WTC11 (cell line): ENCODE data around the gene KCNE1. TPM values are rescaled to one million over a fixed set of nuclear protein-coding genes. Genes with fewer than 3 reads are reported as not detected.

Experiments used
- ATAC-seq: fragments of 200-7000 bp; cut with Tn5 transposase; 2 replicates; pipeline ENCODE4 v1.10.0; 2021; ENCODE audit warnings: mild to moderate bottlenecking, moderate library complexity
- CTCF ChIA-PET: fragments of 300-600 bp; sonication (Branson Sonifier 250); formaldehyde crosslinking; loops from one replicate; lab custom pipeline; 2021; ENCODE audit warnings: antibody characterized with exemption; lab: Charles Lee
- POLR2A ChIA-PET: fragments of 350-600 bp; sonication (Branson Sonifier 250); formaldehyde crosslinking; loops from one replicate; lab custom pipeline; 2021; ENCODE audit warnings: antibody characterized with exemption; lab: Charles Lee
- DNase-seq: peaks from one replicate; pipeline ENCODE4 v3.0.0; 2021; ENCODE audit warnings: low spot score
- H3K27ac Mint-ChIP-seq: 2 replicates; pipeline ENCODE4 v1.8.0; 2021; ENCODE audit warnings: mixed read lengths
- H3K27me3 Mint-ChIP-seq: 2 replicates; pipeline ENCODE4 v1.8.0; 2021; ENCODE audit warnings: low read depth, mild to moderate bottlenecking, moderate library complexity, mixed read lengths
- H3K36me3 Mint-ChIP-seq: 2 replicates; pipeline ENCODE4 v1.8.0; 2021; ENCODE audit warnings: mixed read lengths
- H3K4me1 Mint-ChIP-seq: 2 replicates; pipeline ENCODE4 v1.8.0; 2022; ENCODE audit warnings: mixed read lengths
- H3K4me3 Mint-ChIP-seq: 2 replicates; pipeline ENCODE4 v1.8.0; 2021; ENCODE audit warnings: mild to moderate bottlenecking, moderate library complexity, mixed read lengths
- H3K9me3 Mint-ChIP-seq: 2 replicates; pipeline ENCODE4 v1.8.0; 2021; ENCODE audit warnings: mixed read lengths
- ATF1 ChIP-seq: sonication (generic); formaldehyde crosslinking; IDR thresholded peaks from 2 replicates; pipeline ENCODE4 v1.8.1; 2023; ENCODE audit warnings: mild to moderate bottlenecking, moderate library complexity, missing genetic modification reagents
- E2F1 ChIP-seq: sonication (generic); formaldehyde crosslinking; IDR thresholded peaks from 2 replicates; pipeline ENCODE4 v1.8.0; 2022; ENCODE audit warnings: mild to moderate bottlenecking, missing genetic modification reagents
- EMX1 ChIP-seq: fragments of 250-450 bp; sonication (Bioruptor Pico); IDR thresholded peaks from 2 replicates; pipeline ENCODE4 v1.8.0; 2021; ENCODE audit warnings: mild to moderate bottlenecking
- ERG ChIP-seq: fragments of 250-450 bp; sonication (Bioruptor Pico); IDR thresholded peaks from 2 replicates; pipeline ENCODE4 v1.8.0; 2021; ENCODE audit warnings: mild to moderate bottlenecking
- FOXP1 ChIP-seq: sonication (generic); formaldehyde crosslinking; IDR thresholded peaks from 2 replicates; pipeline ENCODE4 v1.8.0; 2022; ENCODE audit warnings: missing genetic modification reagents, mild to moderate bottlenecking, moderate library complexity, borderline replicate concordance
- GRHL2 ChIP-seq: fragments of 250-450 bp; sonication (Bioruptor Pico); IDR thresholded peaks from 2 replicates; pipeline ENCODE4 v1.8.0; 2022; ENCODE audit warnings: mild to moderate bottlenecking, moderate library complexity; ENCODE audit not compliant: insufficient replicate concordance, severe bottlenecking
- MXD4 ChIP-seq: fragments of 250-450 bp; sonication (Bioruptor Pico); IDR thresholded peaks from 2 replicates; pipeline ENCODE4 v1.8.0; 2021; ENCODE audit warnings: mild to moderate bottlenecking, moderate library complexity, borderline replicate concordance
- NFYB ChIP-seq: sonication (generic); formaldehyde crosslinking; conservative IDR thresholded peaks from 2 replicates; pipeline ENCODE4 v1.8.0; 2022; ENCODE audit warnings: low read depth, missing genetic modification reagents
- OVOL2 ChIP-seq: fragments of 250-450 bp; sonication (Bioruptor Pico); IDR thresholded peaks from 2 replicates; pipeline ENCODE4 v1.9.0; 2021; ENCODE audit warnings: mild to moderate bottlenecking, borderline replicate concordance
- PRDM15 ChIP-seq: sonication (generic); formaldehyde crosslinking; IDR thresholded peaks from 2 replicates; pipeline ENCODE4 v1.8.0; 2022; ENCODE audit warnings: missing genetic modification reagents
- PRRX2 ChIP-seq: fragments of 250-450 bp; sonication (Bioruptor Pico); IDR thresholded peaks from 2 replicates; pipeline ENCODE4 v1.8.0; 2021; ENCODE audit warnings: mild to moderate bottlenecking
- RORB ChIP-seq: fragments of 250-450 bp; sonication (Bioruptor Pico); IDR thresholded peaks from 2 replicates; pipeline ENCODE4 v1.9.0; 2021; ENCODE audit warnings: mild to moderate bottlenecking
- SMAD3 ChIP-seq: sonication (generic); formaldehyde crosslinking; IDR thresholded peaks from 2 replicates; pipeline ENCODE4 v1.8.0; 2022; ENCODE audit warnings: missing genetic modification reagents, mild to moderate bottlenecking, borderline replicate concordance
- TCF7 ChIP-seq: sonication (generic); formaldehyde crosslinking; IDR thresholded peaks from 2 replicates; pipeline ENCODE4 v1.8.0; 2022; ENCODE audit warnings: mild to moderate bottlenecking, low read depth, missing genetic modification reagents, moderate library complexity
- USF1 ChIP-seq: sonication (generic); formaldehyde crosslinking; IDR thresholded peaks from 2 replicates; pipeline ENCODE4 v1.8.0; 2022; ENCODE audit warnings: mild to moderate bottlenecking, missing genetic modification reagents
- ZNF232 ChIP-seq: sonication (generic); formaldehyde crosslinking; IDR thresholded peaks from 2 replicates; pipeline ENCODE4 v1.8.0; 2022; ENCODE audit warnings: mild to moderate bottlenecking, missing genetic modification reagents
- total RNA-seq: library from RNA; stranded (reverse); gene quantifications from 3 replicates; pipeline ENCODE4 v1.2.3, GENCODE V29; 2021
- TF ChIP-seq, protein P1 (sequence below): sonication (generic); formaldehyde crosslinking; IDR thresholded peaks from 2 replicates; pipeline ENCODE4 v1.8.1; 2022; ENCODE audit warnings: mild to moderate bottlenecking, missing genetic modification reagents, moderate library complexity, borderline replicate concordance
- TF ChIP-seq, protein P2 (sequence below): sonication (generic); formaldehyde crosslinking; conservative IDR thresholded peaks from 2 replicates; pipeline ENCODE4 v1.8.1; 2022; ENCODE audit warnings: mild to moderate bottlenecking, missing genetic modification reagents
- TF ChIP-seq, protein P3 (sequence below): sonication (generic); formaldehyde crosslinking; IDR thresholded peaks from 2 replicates; pipeline ENCODE4 v1.8.0; 2023; ENCODE audit warnings: mild to moderate bottlenecking, missing genetic modification reagents

The KCNE1 gene
- total RNA-seq, 1 experiment from 2014 or later: 0.37 TPM

- TF ChIP-seq OVOL2 (CRISPR knock-in tag): no peak
- TF ChIP-seq GRHL2 (CRISPR knock-in tag): no peak
- DNase-seq (no peak), ATAC-seq (no peak)
- Mint-ChIP-seq H3K4me1 (peaks cover 35% of the 10 kb centered on the region), H3K4me3 (no peak overlapping the region), H3K9me3 (peaks cover 21% of the 10 kb centered on the region), H3K36me3 (peaks cover 5% of the 10 kb centered on the region), H3K27me3 (peaks cover 1% of the 10 kb centered on the region), H3K27ac (no peak overlapping the region)
- ChIA-PET POLR2A (interaction anchor here (0.7 kb wide), 2 partner anchors 13 to 176 kb away, joined by 5 read pairs; no protein-coding TSS in a partner anchor), CTCF (interaction anchor here (1.1 kb wide), 1 partner anchor 14 kb away, joined by 3 read pairs; no protein-coding TSS in a partner anchor)
Observed at GRCh38 chr21:34530261-34530660, 18.3 kb upstream of the KCNE1 start.

DNA sequence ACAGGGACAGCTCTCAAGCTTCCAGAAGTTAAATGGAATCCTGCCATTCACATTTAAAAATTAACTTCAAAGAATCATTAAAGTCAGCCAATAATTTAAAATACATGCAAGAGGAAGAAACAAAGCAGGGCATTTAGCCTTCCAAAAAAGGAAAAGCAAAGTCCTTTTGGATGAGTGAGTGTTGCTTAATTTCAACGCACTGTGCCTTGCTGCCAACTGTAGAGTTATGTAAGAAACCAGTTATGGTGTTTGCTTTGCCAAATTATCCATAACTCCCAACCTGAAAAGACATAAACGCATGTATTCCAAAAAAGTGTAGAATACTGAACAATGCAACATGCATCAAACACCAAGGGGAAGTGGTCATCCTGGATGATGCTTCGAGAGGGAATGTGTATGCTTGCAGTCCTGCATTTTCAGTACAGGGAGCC lies 16.1 kb upstream of the KCNE1 start:
- H3K27ac Mint-ChIP-seq: 0 out of 2 replicates have a peak overlapping the region, but pooled peaks have one; percentile 34
- H3K27me3 Mint-ChIP-seq: peaks cover 6% of the 10 kb centered on the region
- peaks cover 16% of the 10 kb centered on the region for H3K9me3 Mint-ChIP-seq
- POLR2A ChIA-PET: no interaction called here
- TF ChIP-seq NFYB (CRISPR knock-in tag) (no peak), SMAD3 (no peak), E2F1 (no peak), ERG (CRISPR knock-in tag) (no peak), FOXP1 (CRISPR knock-in tag) (no peak), USF1 (no peak)
- TF ChIP-seq, protein P1, sequence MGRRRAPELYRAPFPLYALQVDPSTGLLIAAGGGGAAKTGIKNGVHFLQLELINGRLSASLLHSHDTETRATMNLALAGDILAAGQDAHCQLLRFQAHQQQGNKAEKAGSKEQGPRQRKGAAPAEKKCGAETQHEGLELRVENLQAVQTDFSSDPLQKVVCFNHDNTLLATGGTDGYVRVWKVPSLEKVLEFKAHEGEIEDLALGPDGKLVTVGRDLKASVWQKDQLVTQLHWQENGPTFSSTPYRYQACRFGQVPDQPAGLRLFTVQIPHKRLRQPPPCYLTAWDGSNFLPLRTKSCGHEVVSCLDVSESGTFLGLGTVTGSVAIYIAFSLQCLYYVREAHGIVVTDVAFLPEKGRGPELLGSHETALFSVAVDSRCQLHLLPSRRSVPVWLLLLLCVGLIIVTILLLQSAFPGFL (CRISPR knock-in tag): no peak
- TF ChIP-seq, protein P2, sequence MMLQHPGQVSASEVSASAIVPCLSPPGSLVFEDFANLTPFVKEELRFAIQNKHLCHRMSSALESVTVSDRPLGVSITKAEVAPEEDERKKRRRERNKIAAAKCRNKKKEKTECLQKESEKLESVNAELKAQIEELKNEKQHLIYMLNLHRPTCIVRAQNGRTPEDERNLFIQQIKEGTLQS: no peak
- TF ChIP-seq, all 79 proteins: peak for 0
- Mint-ChIP-seq H3K36me3 (peaks cover 5% of the 10 kb centered on the region), H3K4me3 (no peak overlapping the region), H3K4me1 (peaks cover 56% of the 10 kb centered on the region)
- ATAC-seq: no peak
- no peak for DNase-seq
- CTCF ChIA-PET: no interaction called here

- POLR2A ChIA-PET: interaction anchor here (0.6 to 0.8 kb wide), 4 partner anchors 9 to 1607 kb away, joined by 3 to 6 read pairs (median 3); no protein-coding TSS in a partner anchor
- peak overlapping the region; percentile 89 for H3K27ac Mint-ChIP-seq
- peak overlapping the region; percentile 12; the same call in 1 of the 2 replicates for H3K4me3 Mint-ChIP-seq
- peaks cover 6% of the 10 kb centered on the region for H3K27me3 Mint-ChIP-seq
- peaks cover 68% of the 10 kb centered on the region for H3K4me1 Mint-ChIP-seq
- peak; percentile 42 for DNase-seq
- peak; percentile 53 for ATAC-seq
- peaks cover 12% of the 10 kb centered on the region for H3K9me3 Mint-ChIP-seq
- peaks cover 5% of the 10 kb centered on the region for H3K36me3 Mint-ChIP-seq
- CTCF ChIA-PET: interaction anchor here (1.0 to 3.1 kb wide), 6 partner anchors 10 to 76 kb away, joined by 3 to 15 read pairs (median 13); no protein-coding TSS in a partner anchor
- no peak for TF ChIP-seq MXD4 (CRISPR knock-in tag)
- no peak for TF ChIP-seq TCF7 (CRISPR knock-in tag)
- TF ChIP-seq, protein P3, sequence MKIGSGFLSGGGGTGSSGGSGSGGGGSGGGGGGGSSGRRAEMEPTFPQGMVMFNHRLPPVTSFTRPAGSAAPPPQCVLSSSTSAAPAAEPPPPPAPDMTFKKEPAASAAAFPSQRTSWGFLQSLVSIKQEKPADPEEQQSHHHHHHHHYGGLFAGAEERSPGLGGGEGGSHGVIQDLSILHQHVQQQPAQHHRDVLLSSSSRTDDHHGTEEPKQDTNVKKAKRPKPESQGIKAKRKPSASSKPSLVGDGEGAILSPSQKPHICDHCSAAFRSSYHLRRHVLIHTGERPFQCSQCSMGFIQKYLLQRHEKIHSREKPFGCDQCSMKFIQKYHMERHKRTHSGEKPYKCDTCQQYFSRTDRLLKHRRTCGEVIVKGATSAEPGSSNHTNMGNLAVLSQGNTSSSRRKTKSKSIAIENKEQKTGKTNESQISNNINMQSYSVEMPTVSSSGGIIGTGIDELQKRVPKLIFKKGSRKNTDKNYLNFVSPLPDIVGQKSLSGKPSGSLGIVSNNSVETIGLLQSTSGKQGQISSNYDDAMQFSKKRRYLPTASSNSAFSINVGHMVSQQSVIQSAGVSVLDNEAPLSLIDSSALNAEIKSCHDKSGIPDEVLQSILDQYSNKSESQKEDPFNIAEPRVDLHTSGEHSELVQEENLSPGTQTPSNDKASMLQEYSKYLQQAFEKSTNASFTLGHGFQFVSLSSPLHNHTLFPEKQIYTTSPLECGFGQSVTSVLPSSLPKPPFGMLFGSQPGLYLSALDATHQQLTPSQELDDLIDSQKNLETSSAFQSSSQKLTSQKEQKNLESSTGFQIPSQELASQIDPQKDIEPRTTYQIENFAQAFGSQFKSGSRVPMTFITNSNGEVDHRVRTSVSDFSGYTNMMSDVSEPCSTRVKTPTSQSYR (CRISPR knock-in tag): no peak
- TF ChIP-seq ZNF232 (CRISPR knock-in tag): no peak
- TF ChIP-seq PRRX2 (CRISPR knock-in tag): no peak
- no peak for TF ChIP-seq PRDM15
- TF ChIP-seq EMX1: no peak
- TF ChIP-seq RORB: no peak
- no peak for TF ChIP-seq ATF1 (CRISPR knock-in tag)
- TF ChIP-seq, protein P2: no peak
Observed at GRCh38 chr21:34526618-34527290, 14.7 kb upstream of the KCNE1 start.
